CD1c-positive myeloid dendritic cell (primary cell): ENCODE measurements around the gene SMURF1.
A peak's percentile ranks its signal among the peaks of the same experiment; 100 is the strongest.

Source experiments
- DNase-seq: peaks from one replicate; pipeline ENCODE4 v3.0.0-alpha.2; 2016; ENCODE audit errors: extremely low spot score

Gene SMURF1

GRCh38 chr7:98988641-98989040, 155.3 kb downstream of the SMURF1 start:
- DNase-seq: no peak

GRCh38 chr7:98985945-98986344, 158.0 kb downstream of the SMURF1 start:
- no peak for DNase-seq

GRCh38 chr7:98985406-98985805, 158.5 kb downstream of the SMURF1 start:
- peak; percentile 2 for DNase-seq

DNA sequence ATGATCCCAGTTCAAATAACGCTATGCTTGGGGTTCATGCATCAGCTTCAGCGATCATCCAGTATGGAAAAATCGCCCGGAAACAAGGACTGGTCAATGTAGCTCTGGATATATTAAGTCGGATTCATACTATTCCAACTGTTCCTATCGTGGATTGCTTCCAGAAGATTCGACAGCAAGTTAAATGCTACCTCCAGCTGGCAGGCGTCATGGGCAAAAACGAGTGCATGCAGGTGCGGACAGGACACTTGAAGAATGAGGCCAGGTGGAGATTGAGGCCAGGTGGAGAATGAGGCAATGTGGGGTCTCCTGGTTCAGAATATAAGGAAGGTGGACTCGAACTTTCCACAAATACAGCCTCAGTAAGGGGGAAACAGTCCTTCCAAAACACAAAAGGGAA, 159.8 kb downstream of the SMURF1 start:
- no peak for DNase-seq

- DNase-seq: no peak
Measured at GRCh38 chr7:98982686-98983085, 161.2 kb downstream of the SMURF1 start.

DNA sequence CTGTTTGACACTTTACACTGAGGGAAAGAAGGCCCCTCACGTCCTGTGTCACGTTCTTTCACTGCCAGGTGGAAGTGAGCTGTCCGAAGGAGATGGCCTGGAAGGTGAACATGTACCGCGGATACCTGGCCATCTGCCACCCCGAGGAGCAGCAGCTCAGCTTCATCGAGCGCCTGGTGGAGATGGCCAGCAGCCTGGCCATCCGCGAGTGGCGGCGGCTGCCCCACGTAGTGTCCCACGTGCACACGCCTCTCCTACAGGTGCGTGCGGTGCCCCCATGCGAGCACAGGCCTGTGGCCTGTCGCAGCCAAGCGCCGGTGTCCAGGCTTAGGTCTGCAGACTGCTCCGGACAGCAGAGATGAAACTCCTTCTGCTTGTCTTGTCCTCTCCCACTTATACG, 162.2 kb downstream of the SMURF1 start:
- no peak for DNase-seq

- DNase-seq: no peak
Measured at GRCh38 chr7:98978672-98979071, 165.2 kb downstream of the SMURF1 start.
